CD4-positive, CD25-positive, alpha-beta regulatory T cell (primary cell): ENCODE data around the gene ARL8B. TPM values are rescaled to one million over a fixed set of nuclear protein-coding genes. Genes with fewer than 3 reads are reported as not detected.
"Not testable (repeated sequence)": the region's sequence is repeated elsewhere in the genome, so short reads cannot be mapped to it uniquely, and the experiment has no call there.

Experiments
- ATAC-seq, 2 donors: fragments of 150-1000 bp; cut with Tn5 transposase; one replicate each; pipeline ENCODE4 v1.10.0; 2021; ENCODE audit warnings: low read depth in 2 of 2, moderate number of reproducible peaks in 2 of 2, moderate library complexity in 1 of 2
- DNase-seq, 3 donors: peaks; one replicate each; pipeline versions ENCODE4 v3.0.0 to v3.0.0-alpha.2; 2012 to 2022; ENCODE audit warnings: mixed read lengths in 1 of 3
- H3K27ac ChIP-seq: one replicate; pipeline ENCODE4 v1.7.0; 2013; ENCODE audit warnings: mild to moderate bottlenecking, low read length; ENCODE audit not compliant: insufficient read depth, poor library complexity, severe bottlenecking
- H3K27me3 ChIP-seq: one replicate; pipeline ENCODE4 v1.7.0; 2013; ENCODE audit warnings: low read length; ENCODE audit not compliant: control insufficient read depth, insufficient read depth
- H3K36me3 ChIP-seq: one replicate; pipeline ENCODE4 v1.7.0; 2013; ENCODE audit warnings: mild to moderate bottlenecking, low read length, moderate library complexity; ENCODE audit not compliant: control insufficient read depth, insufficient read depth
- H3K4me1 ChIP-seq: 2 replicates; pipeline ENCODE4 v1.7.0; 2013; ENCODE audit warnings: mild to moderate bottlenecking, low read length; ENCODE audit not compliant: insufficient read depth, control insufficient read depth, poor library complexity, severe bottlenecking
- H3K4me3 ChIP-seq: one replicate; pipeline ENCODE4 v1.7.0; 2013; ENCODE audit warnings: low read depth, mild to moderate bottlenecking, low read length, moderate library complexity
- H3K9me3 ChIP-seq, 2 experiments: 1 replicate in 1 of 2; 2 replicates in 1 of 2; pipeline ENCODE4 v1.7.0; 2013; ENCODE audit warnings: low read length in 2 of 2, mild to moderate bottlenecking in 1 of 2, moderate library complexity in 1 of 2; ENCODE audit not compliant: control insufficient read depth in 2 of 2
- H3K27ac Mint-ChIP-seq, 3 donors: one replicate each; pipeline ENCODE4 v1.8.0; 2020 to 2022; ENCODE audit warnings: mild to moderate bottlenecking in 3 of 3, mixed read lengths in 3 of 3, moderate library complexity in 2 of 3
- H3K27me3 Mint-ChIP-seq: one replicate; pipeline ENCODE4 v1.8.0; 2022; ENCODE audit warnings: mild to moderate bottlenecking, mixed read lengths
- H3K36me3 Mint-ChIP-seq: one replicate; pipeline ENCODE4 v1.8.0; 2020; ENCODE audit warnings: mixed read lengths
- H3K4me1 Mint-ChIP-seq, 4 donors: one replicate each; pipeline ENCODE4 v1.8.0; 2020 to 2022; ENCODE audit warnings: mixed read lengths in 4 of 4, mild to moderate bottlenecking in 1 of 4
- H3K4me3 Mint-ChIP-seq, 4 donors: one replicate each; pipeline ENCODE4 v1.8.0; 2020 to 2022; ENCODE audit warnings: mild to moderate bottlenecking in 4 of 4, mixed read lengths in 4 of 4, moderate library complexity in 3 of 4
- H3K9me3 Mint-ChIP-seq, 7 donors: one replicate each; pipeline ENCODE4 v1.8.0; 2020 to 2022; ENCODE audit warnings: mixed read lengths in 7 of 7, mild to moderate bottlenecking in 3 of 7, moderate library complexity in 2 of 7
- polyA plus RNA-seq, 4 donors: library from polyadenylated mRNA; unstranded; fragments of 300-500 nt; fragmentation: Illumina TruSeq; gene quantifications; one replicate each; pipeline ENCODE4 v1.2.3, GENCODE V29; 2021
- total RNA-seq: library from RNA; stranded (reverse); gene quantifications from one replicate; pipeline ENCODE4 v1.2.3, GENCODE V29; 2022

The ARL8B gene
- total and polyA plus RNA-seq, 5 donors from 2014 or later = 43.0 to 67.4 (median 56.9) TPM

DNA sequence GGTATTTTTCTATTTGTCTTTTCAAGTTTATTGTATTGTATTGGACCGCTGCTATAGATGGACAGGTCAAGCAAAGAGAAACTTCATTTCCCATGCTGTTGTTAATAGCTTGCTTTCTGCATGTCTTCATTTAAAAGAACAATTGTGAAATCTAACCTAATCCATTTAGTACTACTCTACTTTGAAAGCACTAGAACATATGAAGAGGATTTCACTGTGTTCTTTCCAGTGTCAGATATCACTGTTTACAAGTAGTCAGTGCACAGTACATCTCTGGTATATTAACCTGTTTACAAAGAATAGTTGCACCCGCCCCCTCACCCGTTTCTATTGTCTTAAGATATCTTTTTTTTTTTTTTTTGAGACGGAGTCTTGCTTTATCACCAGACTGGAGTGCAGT is 43.6 kb downstream of the ARL8B start:
- ATAC-seq = no peak
- Mint-ChIP-seq H3K36me3 (no peaks in the 10 kb centered on the region), H3K9me3 (no peaks in the 10 kb centered on the region), H3K4me3 (no peak overlapping the region), H3K27me3 (no peaks in the 10 kb centered on the region), H3K27ac (peak overlapping the region in 2 of 3 donors; percentile 46 to 56), H3K4me1 (peaks cover 44 to 77% (median 59%) of the 10 kb centered on the region in 4 donors)
- Histone ChIP-seq H3K27ac (no peak overlapping the region), H3K36me3 (peaks cover 2% of the 10 kb centered on the region), H3K4me3 (no peak overlapping the region), H3K9me3 (no peaks in the 10 kb centered on the region), H3K4me1 (peaks cover 15% of the 10 kb centered on the region), H3K27me3 (no peaks in the 10 kb centered on the region)
- no peak for DNase-seq

DNA sequence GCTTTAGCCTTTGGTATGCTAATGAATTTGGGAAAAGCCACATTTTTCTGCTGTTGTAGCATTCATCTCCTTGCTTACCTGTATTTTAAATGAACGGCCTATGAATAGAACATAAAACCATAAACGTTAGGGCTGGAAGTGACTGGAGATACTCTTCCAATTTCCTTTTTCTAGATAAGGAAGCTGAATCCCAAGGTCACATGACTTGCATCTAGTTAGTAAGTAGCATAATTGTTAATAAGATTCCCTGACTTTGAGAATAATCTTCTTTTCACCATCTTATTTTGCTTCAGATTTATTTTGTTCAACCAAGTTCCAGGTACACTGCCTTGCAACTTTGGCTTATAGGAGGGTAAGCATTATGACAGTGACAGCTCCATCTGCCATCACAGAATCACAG is 44.8 kb downstream of the ARL8B start:
- Mint-ChIP-seq H3K27me3 (no peaks in the 10 kb centered on the region), H3K4me3 (no peak overlapping the region), H3K27ac (peak overlapping the region in 1 of 3 donors; percentile 78), H3K36me3 (no peaks in the 10 kb centered on the region), H3K9me3 (no peaks in the 10 kb centered on the region), H3K4me1 (peaks cover 38 to 66% (median 48%) of the 10 kb centered on the region in 4 donors)
- peaks cover 6% of the 10 kb centered on the region for H3K4me1 ChIP-seq
- no peak for ATAC-seq
- H3K4me3 ChIP-seq = no peak overlapping the region
- no peak overlapping the region for H3K27ac ChIP-seq
- no peak for DNase-seq
- no peaks in the 10 kb centered on the region for H3K27me3 ChIP-seq
- H3K36me3 ChIP-seq = peaks cover 9% of the 10 kb centered on the region
- no peaks in the 10 kb centered on the region for H3K9me3 ChIP-seq

DNA sequence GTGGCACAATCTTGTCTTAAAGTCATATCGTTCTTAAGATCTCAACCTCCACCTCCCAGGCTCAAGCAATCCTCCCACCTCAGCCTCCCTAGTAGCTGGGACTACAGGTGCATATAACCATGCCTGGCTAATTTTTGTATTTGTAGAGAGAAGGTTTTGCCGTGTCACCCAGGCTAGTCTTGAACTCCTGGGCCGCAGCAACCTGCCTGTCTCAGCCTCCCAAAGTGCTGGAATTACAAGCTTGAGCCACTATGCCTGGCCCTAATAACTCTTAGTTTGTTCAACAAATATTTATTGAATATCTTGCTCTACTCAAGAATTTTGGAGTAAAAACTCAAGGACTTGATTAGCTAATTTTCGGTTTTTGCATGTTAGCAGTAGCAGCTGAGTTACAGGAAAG is 46.0 kb downstream of the ARL8B start:
- no peaks in the 10 kb centered on the region for H3K27me3 Mint-ChIP-seq
- DNase-seq (no peak), ATAC-seq (no peak)
- H3K36me3 Mint-ChIP-seq = peaks cover 5% of the 10 kb centered on the region
- Histone ChIP-seq H3K4me3 (no peak overlapping the region), H3K36me3 (peaks cover 22% of the 10 kb centered on the region), H3K27me3 (no peaks in the 10 kb centered on the region), H3K4me1 (peaks cover 6% of the 10 kb centered on the region), H3K27ac (no peak overlapping the region), H3K9me3 (no peaks in the 10 kb centered on the region)
- H3K4me1 Mint-ChIP-seq = peaks cover 33 to 61% (median 41%) of the 10 kb centered on the region in 4 donors
- no peak overlapping the region for H3K4me3 Mint-ChIP-seq
- H3K27ac Mint-ChIP-seq = peak overlapping the region; percentile 36 to 78 (median 49)
- no peaks in the 10 kb centered on the region for H3K9me3 Mint-ChIP-seq

DNA sequence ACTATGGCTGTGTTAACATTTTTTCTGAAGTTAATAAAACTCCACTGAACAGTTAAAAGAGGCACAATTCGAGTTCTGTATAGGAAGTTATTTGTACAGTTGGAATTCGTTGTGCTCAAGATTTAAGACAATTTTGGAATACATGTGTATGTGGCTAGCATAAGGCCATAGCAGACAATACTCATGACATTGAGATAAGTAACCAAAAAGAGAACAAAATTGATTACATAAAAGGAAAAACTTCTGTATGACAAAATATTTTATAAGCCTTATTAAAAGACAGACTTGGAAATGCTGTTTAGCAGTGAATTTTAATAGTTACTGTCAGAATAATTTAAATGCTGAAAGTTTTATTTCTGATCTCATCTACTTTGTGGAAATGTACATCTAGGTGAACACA is 47.7 kb downstream of the ARL8B start:
- no peaks in the 10 kb centered on the region for H3K27me3 Mint-ChIP-seq
- peaks cover 6% of the 10 kb centered on the region for H3K4me1 ChIP-seq
- H3K27ac ChIP-seq = no peak overlapping the region
- H3K4me3 ChIP-seq = no peak overlapping the region
- no peak overlapping the region for H3K4me3 Mint-ChIP-seq
- H3K9me3 Mint-ChIP-seq = no peaks in the 10 kb centered on the region
- no peak for ATAC-seq
- peaks cover 27 to 45% (median 30%) of the 10 kb centered on the region in 4 donors for H3K4me1 Mint-ChIP-seq
- no peaks in the 10 kb centered on the region for H3K27me3 ChIP-seq
- H3K27ac Mint-ChIP-seq = peak overlapping the region; percentile 9 to 34 (median 20)
- H3K36me3 Mint-ChIP-seq = peaks cover 14% of the 10 kb centered on the region
- H3K9me3 ChIP-seq = no peaks in the 10 kb centered on the region
- peaks cover 36% of the 10 kb centered on the region for H3K36me3 ChIP-seq
- DNase-seq = no peak

DNA sequence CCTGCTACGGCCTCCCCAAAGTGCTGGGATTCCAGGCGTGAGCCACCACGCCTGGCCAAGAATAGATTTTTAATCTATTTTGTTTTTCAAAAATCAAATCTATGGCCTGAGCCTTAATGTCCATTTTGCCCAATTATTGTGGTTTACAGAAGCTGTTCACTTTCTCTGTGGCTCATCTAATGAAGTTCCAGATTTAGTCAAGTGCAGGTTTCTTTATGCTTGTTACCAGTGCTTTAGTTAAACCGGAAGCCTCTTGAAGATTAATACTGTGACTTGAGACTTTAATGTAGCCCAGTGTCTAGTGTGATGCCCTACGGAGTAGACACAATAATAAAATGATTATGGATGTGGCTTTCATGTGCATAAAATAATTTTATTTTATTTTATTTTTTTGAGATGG is 48.9 kb downstream of the ARL8B start:
- peaks cover 48% of the 10 kb centered on the region for H3K36me3 ChIP-seq
- Mint-ChIP-seq H3K27ac (no peak overlapping the region), H3K9me3 (no peaks in the 10 kb centered on the region), H3K4me3 (no peak overlapping the region), H3K27me3 (no peaks in the 10 kb centered on the region), H3K36me3 (peaks cover 21% of the 10 kb centered on the region), H3K4me1 (peaks cover 17 to 36% (median 19%) of the 10 kb centered on the region in 4 donors)
- no peaks in the 10 kb centered on the region for H3K27me3 ChIP-seq
- H3K27ac ChIP-seq = no peak overlapping the region
- no peak for DNase-seq
- no peak overlapping the region for H3K4me3 ChIP-seq
- no peak for ATAC-seq
- H3K4me1 ChIP-seq = no peaks in the 10 kb centered on the region
- no peaks in the 10 kb centered on the region for H3K9me3 ChIP-seq

DNA sequence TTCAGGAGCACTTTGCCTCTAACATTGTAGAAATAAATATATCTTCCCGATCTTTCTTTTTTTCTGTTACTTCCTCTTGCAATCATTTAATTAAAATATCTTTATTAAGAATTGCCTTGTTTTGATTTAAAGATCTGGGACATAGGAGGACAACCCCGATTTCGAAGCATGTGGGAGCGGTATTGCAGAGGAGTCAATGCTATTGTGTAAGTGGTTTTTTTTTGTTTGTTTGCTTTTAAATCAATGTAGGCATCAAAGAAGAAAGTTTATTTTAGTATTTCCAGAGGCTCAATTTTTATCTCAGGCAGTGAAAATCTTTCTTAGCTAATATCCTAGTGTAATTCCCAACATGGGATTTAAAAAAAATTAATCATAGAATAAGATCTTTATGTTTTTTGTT is 49.9 kb downstream of the ARL8B start:
- Mint-ChIP-seq H3K4me3 (no peak overlapping the region), H3K9me3 (no peaks in the 10 kb centered on the region), H3K4me1 (peaks cover 12 to 30% (median 15%) of the 10 kb centered on the region in 4 donors), H3K27ac (no peak overlapping the region), H3K36me3 (peaks cover 21% of the 10 kb centered on the region), H3K27me3 (no peaks in the 10 kb centered on the region)
- ATAC-seq (no peak), DNase-seq (no peak)
- Histone ChIP-seq H3K4me3 (no peak overlapping the region), H3K27me3 (no peaks in the 10 kb centered on the region), H3K36me3 (peaks cover 55% of the 10 kb centered on the region), H3K4me1 (no peaks in the 10 kb centered on the region), H3K9me3 (no peaks in the 10 kb centered on the region), H3K27ac (no peak overlapping the region)

DNA sequence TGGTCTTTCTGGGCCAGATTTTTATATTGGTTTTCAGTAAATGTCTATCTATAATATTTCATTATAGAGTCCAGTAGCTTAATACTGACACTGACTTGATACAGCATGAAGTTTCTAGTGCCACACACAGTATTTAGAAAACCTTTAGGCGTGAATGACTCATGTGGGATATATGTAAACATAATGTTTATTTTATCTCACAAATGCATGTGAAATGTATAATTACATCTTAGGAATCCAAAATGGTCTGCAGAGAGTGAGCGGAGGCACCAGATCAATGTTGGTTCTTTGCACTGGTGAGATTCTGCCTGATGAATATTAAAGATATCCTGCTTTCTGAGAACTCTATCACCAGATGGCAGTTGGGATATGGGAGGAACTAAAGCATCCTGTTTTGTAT is 56.9 kb downstream of the ARL8B start:
- H3K36me3 Mint-ChIP-seq = peaks cover 18% of the 10 kb centered on the region
- ATAC-seq, H3K4me3 Mint-ChIP-seq, H3K4me3 ChIP-seq, DNase-seq, H3K27ac ChIP-seq, H3K27me3 Mint-ChIP-seq, H3K9me3 Mint-ChIP-seq, H3K9me3 ChIP-seq, H3K27me3 ChIP-seq: not testable (repeated sequence)
- H3K4me1 ChIP-seq = peaks cover 16% of the 10 kb centered on the region
- peaks cover 56% of the 10 kb centered on the region for H3K36me3 ChIP-seq
- H3K4me1 Mint-ChIP-seq = peaks cover 11 to 27% (median 26%) of the 10 kb centered on the region in 4 donors
- H3K27ac Mint-ChIP-seq = peak overlapping the region in 2 of 3 donors; percentile 8 to 63

DNA sequence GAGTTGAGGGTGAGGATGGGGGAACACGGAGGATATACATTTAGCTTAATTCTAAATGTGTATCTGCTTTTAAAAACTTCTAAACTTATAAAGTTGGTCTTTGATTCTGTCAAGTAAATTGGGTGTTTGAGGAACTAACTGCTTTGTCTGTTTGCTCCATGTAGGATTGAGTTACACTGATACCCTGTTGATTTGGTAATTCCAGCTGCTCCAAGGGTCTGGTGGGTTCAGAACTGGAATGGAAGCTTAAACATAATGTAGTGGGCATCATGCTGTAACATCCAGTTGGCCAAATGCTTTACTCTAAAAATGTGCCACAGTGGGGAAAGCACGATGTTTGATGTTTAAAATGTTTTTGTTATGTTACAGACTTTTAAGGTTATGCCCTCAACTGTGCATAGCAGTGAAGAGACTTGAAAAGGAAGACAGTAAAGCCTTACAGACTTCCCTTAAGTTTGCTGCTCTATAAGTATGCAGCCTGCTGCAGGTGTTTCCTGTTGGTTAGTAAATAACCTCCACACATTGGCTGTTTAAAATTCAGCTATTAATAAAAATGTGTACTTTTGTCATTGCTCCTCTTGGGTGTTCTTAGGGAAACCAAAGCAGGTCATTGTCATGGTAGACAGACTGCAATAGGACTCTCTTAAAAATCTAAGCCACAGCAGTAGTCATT is 59.5 kb downstream of the ARL8B start:
- Histone ChIP-seq H3K36me3 (peaks cover 35% of the 10 kb centered on the region), H3K4me3 (peak overlapping the region; percentile 29), H3K27ac (peak overlapping the region; percentile 37), H3K27me3 (no peaks in the 10 kb centered on the region), H3K9me3 (no peaks in the 10 kb centered on the region), H3K4me1 (peaks cover 16% of the 10 kb centered on the region)
- H3K9me3 Mint-ChIP-seq = no peaks in the 10 kb centered on the region
- ATAC-seq (peak; percentile 75 to 83), DNase-seq (peak in 2 of 3 donors; percentile 38 to 65)
- H3K27ac Mint-ChIP-seq = peak overlapping the region; percentile 48 to 71 (median 66)
- H3K27me3 Mint-ChIP-seq = no peaks in the 10 kb centered on the region
- H3K4me1 Mint-ChIP-seq = peaks cover 15 to 35% (median 29%) of the 10 kb centered on the region in 4 donors
- peaks cover 8% of the 10 kb centered on the region for H3K36me3 Mint-ChIP-seq
- H3K4me3 Mint-ChIP-seq = peak overlapping the region; percentile 14 to 78 (median 29)
